Prostate gland (tissue), 2 donors: ENCODE data around the gene ULBP3.

Experiments used
- POLR2A ChIP-seq: fragments of 450-650 bp; IDR thresholded peaks from one replicate; pipeline ENCODE4 v1.6.1; 2016; ENCODE audit warnings: antibody characterized with exemption, mild to moderate bottlenecking
- POLR2AphosphoS5 ChIP-seq: sonication (generic); formaldehyde crosslinking; IDR thresholded peaks from one replicate; pipeline ENCODE4 v1.6.1; 2017; ENCODE audit warnings: antibody characterized with exemption
- TF ChIP-seq, protein P1 (sequence below), 4 experiments: fragments of 200-600 bp in 2 of 4; fragments of 450-650 bp in 2 of 4; sonication (generic) in 2 of 4; IDR thresholded peaks; 1 replicate in 3 of 4; 2 replicates in 1 of 4; pipeline ENCODE4 v1.5.1; 2016 to 2019; ENCODE audit warnings: antibody characterized with exemption in 4 of 4, mild to moderate bottlenecking in 2 of 4, moderate library complexity in 2 of 4

DNA sequence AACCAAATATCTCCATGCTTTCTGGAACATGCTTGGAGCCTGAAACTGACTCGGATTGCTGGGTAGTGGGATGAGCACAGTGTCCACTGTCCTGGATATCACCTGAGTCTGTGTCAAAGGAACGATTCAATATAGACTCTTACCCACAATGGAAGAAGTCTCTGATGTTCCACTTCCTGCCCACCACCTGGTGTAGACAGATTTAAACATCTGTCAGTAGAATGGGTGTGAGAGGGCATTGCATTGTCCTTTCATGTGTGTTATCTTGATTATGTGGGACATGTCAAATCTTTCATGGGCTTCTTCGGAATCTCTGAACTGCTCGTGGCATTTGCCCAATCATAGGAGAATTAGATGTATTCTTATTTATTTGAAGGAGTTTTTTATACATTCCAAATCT is 20.8 kb downstream of the ULBP3 start:
- TF ChIP-seq, protein P1, sequence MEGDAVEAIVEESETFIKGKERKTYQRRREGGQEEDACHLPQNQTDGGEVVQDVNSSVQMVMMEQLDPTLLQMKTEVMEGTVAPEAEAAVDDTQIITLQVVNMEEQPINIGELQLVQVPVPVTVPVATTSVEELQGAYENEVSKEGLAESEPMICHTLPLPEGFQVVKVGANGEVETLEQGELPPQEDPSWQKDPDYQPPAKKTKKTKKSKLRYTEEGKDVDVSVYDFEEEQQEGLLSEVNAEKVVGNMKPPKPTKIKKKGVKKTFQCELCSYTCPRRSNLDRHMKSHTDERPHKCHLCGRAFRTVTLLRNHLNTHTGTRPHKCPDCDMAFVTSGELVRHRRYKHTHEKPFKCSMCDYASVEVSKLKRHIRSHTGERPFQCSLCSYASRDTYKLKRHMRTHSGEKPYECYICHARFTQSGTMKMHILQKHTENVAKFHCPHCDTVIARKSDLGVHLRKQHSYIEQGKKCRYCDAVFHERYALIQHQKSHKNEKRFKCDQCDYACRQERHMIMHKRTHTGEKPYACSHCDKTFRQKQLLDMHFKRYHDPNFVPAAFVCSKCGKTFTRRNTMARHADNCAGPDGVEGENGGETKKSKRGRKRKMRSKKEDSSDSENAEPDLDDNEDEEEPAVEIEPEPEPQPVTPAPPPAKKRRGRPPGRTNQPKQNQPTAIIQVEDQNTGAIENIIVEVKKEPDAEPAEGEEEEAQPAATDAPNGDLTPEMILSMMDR (IDR thresholded peaks at IDR 0.05) = no peak
- no peak for TF ChIP-seq POLR2A
- TF ChIP-seq POLR2AphosphoS5 = no peak
